Adrenal gland (tissue), 12 donors: ENCODE measurements around the gene TFAM. TPM values are rescaled to one million over a fixed set of nuclear protein-coding genes. Genes with fewer than 3 reads are reported as not detected.
"Not testable (repeated sequence)": the region's sequence is repeated elsewhere in the genome, so short reads cannot be mapped to it uniquely, and the experiment has no call there.

Experiments
- DNase-seq, 7 donors: peaks; one replicate each; pipeline ENCODE4 v3.0.0-alpha.2; 2019 to 2020
- H3K27ac ChIP-seq, 5 donors: fragments of 200-600 bp; sonication (generic) in 4 of 5; 1 replicate in 3 of 5; 2 replicates in 2 of 5; pipeline versions ENCODE4 v1.5.1 to v1.8.0; 2016 to 2020; ENCODE audit warnings: mild to moderate bottlenecking in 1 of 5
- H3K27me3 ChIP-seq: fragments of 200-600 bp; 2 replicates; pipeline ENCODE4 v1.8.0; 2021
- H3K36me3 ChIP-seq, 2 donors: fragments of 200-600 bp; replicated peaks in 1 of 2; 1 replicate in 1 of 2; 2 replicates in 1 of 2; pipeline versions ENCODE4 v1.5.1 to v1.8.0; 2018 to 2022
- H3K4me1 ChIP-seq, 2 donors: fragments of 200-600 bp; replicated peaks in 1 of 2; 1 replicate in 1 of 2; 2 replicates in 1 of 2; pipeline versions ENCODE4 v1.5.1 to v1.8.0; 2018 to 2021
- H3K4me3 ChIP-seq, 4 donors: fragments of 200-600 bp; sonication (generic) in 3 of 4; one replicate each; pipeline ENCODE4 v1.5.1; 2016 to 2018
- H3K9me3 ChIP-seq, 3 donors: fragments of 200-600 bp; sonication (generic) in 1 of 3; replicated peaks in 1 of 3; 1 replicate in 2 of 3; 2 replicates in 1 of 3; pipeline versions ENCODE4 v1.5.1 to v1.8.0; 2016 to 2021
- POLR2A ChIP-seq, 2 donors: fragments of 450-650 bp; IDR thresholded peaks; one replicate each; pipeline ENCODE4 v1.6.1; 2017; ENCODE audit warnings: antibody characterized with exemption in 2 of 2, mild to moderate bottlenecking in 2 of 2, moderate library complexity in 1 of 2
- WGBS, 4 donors: extraction: QIAGEN DNeasy Blood & Tissue Kit in 2 of 4; methylation state at CpG; one replicate each; pipeline versions ENCODE4 v1.1.5 to v1.1.7; 2013 to 2017; 5-methylcytosine and 5-hydroxymethylcytosine counted together
- intact Hi-C, 2 donors: fragments of 100-400 bp; cut with DNase I; formaldehyde crosslinking; loops; one replicate each; pipeline versions ENCODE4 v1.14.1 to v1.15.0; 2022 to 2023
- polyA plus RNA-seq, 3 donors: library from polyadenylated mRNA; stranded (reverse); fragments of 200-250 nt in 2 of 3; fragments of 350-450 nt in 1 of 3; fragmentation: Illumina TruSeq in 1 of 3; extraction: RNeasy Lipid Tissue Mini Kit (QIAGEN cat#74804) in 1 of 3; gene quantifications; one replicate each; pipeline ENCODE4 v1.2.3, GENCODE V29; 2013 to 2014
- total RNA-seq, 9 donors: library from RNA; depleted of rRNA in 4 of 9; stranded (reverse); fragments of >200 nt in 4 of 9; fragments of 120-200 nt in 1 of 9; fragmentation: NEBNext Ultra II Directional in 1 of 9; extraction: Animal tissue kit (Norgen Biotek cat#: 25700) in 1 of 9; gene quantifications; one replicate each; pipeline versions ENCODE4 v1.1.0 to v1.2.4, GENCODE V29; 2013 to 2023
- TF ChIP-seq, protein P1 (sequence below), 6 experiments: fragments of 450-650 bp in 4 of 6; fragments of 200-600 bp in 2 of 6; sonication (generic) in 1 of 6; IDR thresholded peaks; 1 replicate in 5 of 6; 2 replicates in 1 of 6; pipeline versions ENCODE4 v1.5.1 to v1.8.0; 2016 to 2021; ENCODE audit warnings: antibody characterized with exemption in 6 of 6, mild to moderate bottlenecking in 2 of 6, moderate library complexity in 1 of 6
- donor health status: healthy with polysubstance abuse.
- donor health status: Bipolar disorder and iron deficiency.
- donor health status: DM: yes; HTN: yes; CAD: no.
- donor health status: DM: no; HTN: no; CAD: no.
- donor health status: DM: no; HTN: no; CAD: no.
- donor health status: DM: yes; HTN: yes; CAD: no.

TFAM gene
- total and polyA plus RNA-seq, 12 donors, result 4.3 to 55.7 (median 34.2) TPM

DNA sequence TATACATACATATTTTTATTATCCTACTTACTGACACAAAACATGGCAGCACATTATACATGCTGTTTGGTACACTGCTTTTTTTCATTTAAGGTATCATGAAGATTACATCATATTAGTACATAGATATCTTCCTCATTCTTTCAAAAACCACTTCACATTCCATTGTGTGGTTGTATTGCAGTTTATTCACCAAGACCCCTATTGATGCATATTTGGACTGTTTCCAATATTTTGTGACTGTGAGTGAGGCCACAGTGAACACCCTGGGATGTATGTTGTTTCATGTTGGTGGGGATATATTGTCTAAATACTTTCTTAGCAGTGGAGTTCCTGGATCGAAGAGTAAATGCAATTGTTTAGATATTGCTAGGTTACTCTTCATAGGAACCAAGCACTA is 39.0 kb downstream of the TFAM start:
- WGBS, 4 donors, result 85 to 100% (median 92%) methylated on average over 1 of the region's 1 CpG
- no peaks in the 10 kb centered on the region for H3K27me3 ChIP-seq

DNA sequence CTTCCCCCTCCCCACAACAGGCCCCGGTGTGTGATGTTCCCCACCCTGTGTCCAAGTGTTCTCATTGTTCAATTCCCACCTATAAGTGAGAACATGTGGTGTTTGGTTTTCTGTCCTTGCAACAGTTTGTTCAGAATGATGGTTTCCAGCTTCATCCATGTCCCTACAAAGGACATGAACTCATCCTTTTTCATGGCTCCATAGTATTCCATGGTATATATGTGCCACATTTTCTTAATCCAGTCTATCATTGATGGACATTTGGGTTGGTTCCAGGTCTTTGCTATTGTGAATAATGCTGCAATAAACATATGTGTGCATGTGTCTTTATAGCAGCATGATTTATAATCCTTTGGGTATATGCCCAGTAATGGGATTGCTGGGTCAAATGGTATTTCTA is 43.2 kb downstream of the TFAM start:
- intact Hi-C loops, H3K9me3 ChIP-seq, H3K4me3 ChIP-seq, DNase-seq, H3K36me3 ChIP-seq, H3K27ac ChIP-seq, H3K4me1 ChIP-seq, H3K27me3 ChIP-seq: not testable (repeated sequence)
- 92 to 100% (median 100%) methylated on average over 1 of the region's 1 CpG for WGBS, 4 donors

More for the DNA sequence above, 39.0 kb downstream of the TFAM start:
- intact Hi-C loops, result no loop called here
- TF ChIP-seq, protein P1, sequence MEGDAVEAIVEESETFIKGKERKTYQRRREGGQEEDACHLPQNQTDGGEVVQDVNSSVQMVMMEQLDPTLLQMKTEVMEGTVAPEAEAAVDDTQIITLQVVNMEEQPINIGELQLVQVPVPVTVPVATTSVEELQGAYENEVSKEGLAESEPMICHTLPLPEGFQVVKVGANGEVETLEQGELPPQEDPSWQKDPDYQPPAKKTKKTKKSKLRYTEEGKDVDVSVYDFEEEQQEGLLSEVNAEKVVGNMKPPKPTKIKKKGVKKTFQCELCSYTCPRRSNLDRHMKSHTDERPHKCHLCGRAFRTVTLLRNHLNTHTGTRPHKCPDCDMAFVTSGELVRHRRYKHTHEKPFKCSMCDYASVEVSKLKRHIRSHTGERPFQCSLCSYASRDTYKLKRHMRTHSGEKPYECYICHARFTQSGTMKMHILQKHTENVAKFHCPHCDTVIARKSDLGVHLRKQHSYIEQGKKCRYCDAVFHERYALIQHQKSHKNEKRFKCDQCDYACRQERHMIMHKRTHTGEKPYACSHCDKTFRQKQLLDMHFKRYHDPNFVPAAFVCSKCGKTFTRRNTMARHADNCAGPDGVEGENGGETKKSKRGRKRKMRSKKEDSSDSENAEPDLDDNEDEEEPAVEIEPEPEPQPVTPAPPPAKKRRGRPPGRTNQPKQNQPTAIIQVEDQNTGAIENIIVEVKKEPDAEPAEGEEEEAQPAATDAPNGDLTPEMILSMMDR (IDR thresholded peaks at IDR 0.05), result no peak
- TF ChIP-seq POLR2A (IDR thresholded peaks at IDR 0.05), result no peak
- H3K36me3 ChIP-seq, result no peaks in the 10 kb centered on the region
- DNase-seq, result no peak
- no peak overlapping the region for H3K27ac ChIP-seq
- H3K4me3 ChIP-seq, result no peak overlapping the region
- no peaks in the 10 kb centered on the region for H3K4me1 ChIP-seq
- no peaks in the 10 kb centered on the region for H3K9me3 ChIP-seq

DNA sequence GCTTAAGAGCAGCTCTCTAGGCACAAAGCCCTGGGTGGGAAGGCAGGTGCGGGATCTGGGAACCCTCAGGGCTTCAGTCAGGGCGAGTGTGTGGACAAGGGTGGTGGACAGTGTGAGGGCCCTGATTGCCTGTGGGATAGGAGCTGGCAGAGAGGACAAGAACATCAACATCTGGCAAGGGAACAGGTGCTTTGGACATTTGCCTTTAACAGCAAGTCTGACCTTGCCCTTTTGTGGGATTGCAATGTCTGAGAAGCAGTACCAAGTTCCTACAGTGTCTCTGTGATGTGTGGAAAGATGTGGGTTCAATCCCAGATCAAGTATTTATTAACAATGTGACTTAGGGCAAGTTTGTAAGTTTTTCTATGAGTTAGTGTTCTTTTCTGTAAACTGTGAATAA is 46.7 kb downstream of the TFAM start:
- no peaks in the 10 kb centered on the region for H3K9me3 ChIP-seq
- no peak overlapping the region for H3K4me3 ChIP-seq
- H3K27ac ChIP-seq, result no peak overlapping the region
- no peak for DNase-seq
- H3K27me3 ChIP-seq, result no peaks in the 10 kb centered on the region
- H3K36me3 ChIP-seq, result no peaks in the 10 kb centered on the region
- WGBS, 4 donors, result 81 to 90% (median 83%) methylated on average over 2 of the region's 2 CpGs
- intact Hi-C loops, result no loop called here
- TF ChIP-seq, protein P1 (IDR thresholded peaks at IDR 0.05), result no peak
- TF ChIP-seq POLR2A (IDR thresholded peaks at IDR 0.05), result no peak
- peaks cover 0 to 8% of the 10 kb centered on the region in 2 donors for H3K4me1 ChIP-seq

DNA sequence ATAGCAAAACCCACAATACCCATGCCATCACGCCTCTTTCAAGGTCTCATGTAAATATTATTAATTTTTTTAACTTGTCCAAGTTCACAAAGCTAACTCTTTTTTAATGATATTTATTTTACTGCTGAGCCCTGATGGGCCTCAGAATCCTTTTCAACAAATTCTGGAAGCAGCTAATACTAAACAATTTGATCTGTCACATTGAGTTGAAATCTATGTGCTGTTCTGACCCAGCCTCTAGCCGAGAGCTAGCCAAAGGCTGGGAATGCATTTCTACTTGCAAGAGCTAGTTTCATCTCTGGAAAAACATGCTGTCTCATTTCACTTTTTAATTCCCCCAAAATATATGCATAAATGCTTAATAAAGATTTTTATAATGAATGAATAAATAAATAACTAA is 47.9 kb downstream of the TFAM start:
- Histone ChIP-seq H3K4me1 (peaks cover 0 to 8% of the 10 kb centered on the region in 2 donors), H3K27me3 (no peaks in the 10 kb centered on the region), H3K9me3 (no peaks in the 10 kb centered on the region), H3K36me3 (no peaks in the 10 kb centered on the region), H3K27ac (no peak overlapping the region), H3K4me3 (no peak overlapping the region)
- DNase-seq, result no peak
- intact Hi-C loops, result no loop called here
- WGBS, 4 donors, result 69 to 78% (median 70%) methylated on average over 2 of the region's 2 CpGs
- TF ChIP-seq, protein P1 (IDR thresholded peaks at IDR 0.05), result no peak
- TF ChIP-seq POLR2A (IDR thresholded peaks at IDR 0.05), result no peak

DNA sequence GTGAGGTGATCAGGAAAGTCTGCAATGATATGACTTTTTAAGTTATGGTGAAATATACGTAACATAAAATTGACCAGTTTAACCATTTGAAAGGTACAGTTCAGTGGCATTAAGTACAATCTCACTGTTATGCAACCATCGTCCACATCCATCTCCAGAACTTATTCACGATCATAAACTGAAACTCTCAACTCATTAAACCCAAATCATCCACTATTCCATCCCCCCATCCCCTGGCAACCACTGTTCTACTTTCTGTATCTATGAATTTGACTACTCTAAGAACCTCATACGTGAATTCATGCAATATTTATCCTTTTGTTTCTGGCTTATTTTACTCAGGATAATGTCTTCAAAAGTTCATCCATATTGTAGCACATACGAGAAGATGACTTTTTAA is 48.4 kb downstream of the TFAM start:
- no peaks in the 10 kb centered on the region for H3K36me3 ChIP-seq
- no peak for TF ChIP-seq POLR2A (IDR thresholded peaks at IDR 0.05)
- TF ChIP-seq, protein P1 (IDR thresholded peaks at IDR 0.05), result no peak
- H3K4me3 ChIP-seq, result no peak overlapping the region
- 78 to 85% (median 79%) methylated on average over 5 of the region's 5 CpGs for WGBS, 4 donors
- DNase-seq, result no peak
- H3K4me1 ChIP-seq, result peaks cover 0 to 8% of the 10 kb centered on the region in 2 donors
- no peaks in the 10 kb centered on the region for H3K27me3 ChIP-seq
- H3K9me3 ChIP-seq, result no peaks in the 10 kb centered on the region
- H3K27ac ChIP-seq, result no peak overlapping the region
- intact Hi-C loops, result no loop called here
